SKM-1 (cell line): ENCODE results near the gene RNF152.

Experiments used
- DNase-seq: peaks from one replicate; lab custom pipeline; 2025; ENCODE audit not compliant: unreplicated experiment; lab: John Stamatoyannopoulos, UW

Gene RNF152

DNA sequence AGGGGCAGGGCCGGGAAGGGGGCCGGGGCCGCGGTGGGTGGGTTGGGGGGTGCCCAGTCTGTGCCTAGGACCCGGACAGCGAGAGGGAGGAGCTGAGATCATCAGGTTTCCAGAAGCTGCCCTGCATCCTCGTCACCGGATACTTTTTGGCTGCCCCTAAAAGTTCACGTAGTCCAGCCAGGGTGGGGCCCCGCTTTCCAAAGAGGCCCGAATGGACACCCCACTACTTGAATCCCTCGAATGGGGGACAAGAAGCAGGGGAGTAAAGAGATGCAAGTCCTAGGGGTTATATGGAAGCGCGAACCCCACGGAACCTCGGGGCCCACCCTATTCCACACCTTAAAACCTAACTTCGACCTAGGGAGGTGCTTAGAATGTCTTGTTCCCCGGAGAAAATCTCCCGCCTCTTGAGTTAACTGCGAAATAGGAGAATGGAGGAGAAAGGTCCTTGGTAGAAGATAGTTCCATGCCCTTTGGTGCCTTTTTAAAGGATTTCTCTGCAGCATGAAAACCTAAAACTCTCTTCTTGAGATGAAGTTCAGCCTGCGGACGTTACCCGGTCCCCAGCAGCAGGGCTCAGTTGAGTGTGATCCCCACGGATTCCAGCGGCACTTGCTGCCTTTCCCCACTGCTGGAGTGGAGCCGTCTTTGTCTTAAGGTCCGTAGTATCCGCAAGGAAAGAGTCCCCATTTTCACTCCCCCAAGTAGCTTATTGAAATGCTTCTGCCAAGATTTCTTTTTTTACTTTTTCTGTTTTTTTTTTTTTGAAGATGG is 2.1 kb upstream of the RNF152 start:
- no peak for DNase-seq

DNA sequence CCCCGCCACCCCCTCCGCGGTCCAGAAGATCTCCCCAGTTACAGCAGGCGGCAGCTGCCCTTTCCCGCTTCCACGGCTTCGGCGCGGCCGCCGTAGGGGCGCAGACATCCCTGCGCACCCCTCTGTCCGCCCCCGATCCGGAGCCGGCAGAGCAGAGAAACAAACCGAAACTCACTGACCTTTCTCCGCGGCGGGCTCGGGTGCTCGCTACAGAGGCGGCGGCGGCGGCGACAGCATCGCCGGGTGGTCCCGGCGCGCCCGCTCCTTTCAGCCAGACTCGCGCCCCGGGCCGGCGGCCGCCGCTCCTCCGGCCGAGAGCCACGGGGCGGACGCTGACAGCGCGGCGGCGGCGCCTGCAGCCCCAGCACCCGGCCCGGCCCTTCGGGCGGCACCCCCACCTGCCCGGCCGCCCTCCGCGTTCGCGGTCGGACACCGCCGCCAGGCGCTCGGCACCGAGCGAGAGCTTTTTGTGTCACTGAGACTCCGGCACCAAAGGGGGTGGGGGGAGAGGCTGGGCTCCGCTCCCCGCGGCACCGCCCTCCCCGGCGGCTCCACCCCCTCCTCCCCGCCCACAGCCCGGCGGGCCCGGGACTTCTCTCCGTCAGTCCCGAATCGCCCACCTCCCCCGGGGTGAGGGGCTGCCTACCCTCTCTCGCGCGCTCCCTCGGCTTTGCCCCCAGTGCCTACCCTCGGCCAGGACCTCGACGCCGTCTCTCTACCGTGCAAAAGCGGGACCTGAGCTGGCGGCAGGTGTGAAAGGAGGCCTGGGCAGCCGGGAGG is 1.4 kb upstream of the RNF152 start:
- DNase-seq = peak; percentile 31

DNA sequence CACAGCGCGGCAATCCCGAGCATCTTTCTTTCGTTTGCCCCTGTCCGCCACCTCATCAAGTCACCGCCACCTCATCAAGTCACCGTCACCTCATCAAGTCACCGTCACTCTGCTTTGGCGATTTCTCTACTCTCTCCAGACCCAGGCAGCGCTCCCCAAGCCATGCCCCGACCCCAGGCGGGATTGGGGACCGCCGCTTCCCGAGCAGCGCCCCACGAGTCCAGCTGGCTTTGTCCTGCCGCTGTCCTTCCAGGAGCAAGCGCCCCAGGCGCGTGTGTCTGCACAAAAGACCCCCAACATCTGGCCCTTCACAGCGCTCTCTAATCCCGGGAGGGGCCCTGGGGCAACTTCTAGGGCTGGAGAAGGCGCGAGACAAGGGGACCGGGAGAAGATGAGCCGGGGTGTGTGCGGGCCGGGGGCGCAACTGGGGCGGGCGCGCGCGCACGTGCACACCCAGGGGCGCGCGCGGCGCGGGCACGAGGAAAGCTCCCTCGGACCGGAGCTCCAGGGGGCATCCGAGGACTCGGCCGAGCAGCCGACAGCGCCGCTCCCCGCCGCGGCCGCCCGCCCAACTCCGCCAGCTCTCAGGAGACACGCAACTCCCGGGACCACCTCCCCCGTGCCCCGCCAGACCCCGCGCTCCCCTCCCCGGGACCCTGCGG is 633 bp upstream of the RNF152 start:
- no peak for DNase-seq

DNA sequence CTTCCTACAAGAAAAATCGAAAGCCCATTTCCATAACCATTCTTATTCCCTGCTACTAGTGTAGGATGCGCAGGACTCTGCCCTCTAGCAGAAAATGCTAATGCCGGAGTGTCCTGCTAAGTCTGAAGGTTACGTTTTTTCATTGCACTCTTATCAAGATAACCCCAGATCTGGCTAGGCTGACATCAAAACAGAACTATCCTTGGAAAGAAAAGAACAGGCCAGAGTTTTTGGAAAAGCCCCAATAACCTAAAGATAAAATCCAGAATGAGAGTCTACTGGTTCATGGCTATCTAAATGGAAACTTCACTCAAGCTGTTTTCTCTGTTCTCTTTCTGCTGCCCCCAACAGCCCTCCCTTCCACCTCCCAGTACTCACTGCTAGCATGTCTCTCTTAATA is 913 bp downstream of the RNF152 start:
- DNase-seq = no peak

DNA sequence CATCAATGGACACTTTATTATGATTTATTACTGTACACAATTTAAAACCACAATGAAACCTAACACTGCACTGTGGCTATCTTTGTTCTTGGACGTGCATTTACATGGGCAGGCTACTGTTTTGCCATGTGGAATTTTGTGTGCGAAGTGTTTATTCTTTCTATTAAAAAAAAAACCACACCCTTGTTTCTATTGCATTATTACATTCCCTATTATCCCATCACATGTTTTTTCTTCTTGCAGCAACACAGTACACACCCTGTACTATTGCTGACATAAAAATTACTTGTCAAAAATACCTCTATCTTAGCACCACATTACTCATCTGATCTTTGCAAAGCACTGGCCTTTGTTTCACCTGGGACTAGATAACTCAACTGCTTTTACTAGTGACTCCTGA is 1.5 kb downstream of the RNF152 start:
- no peak for DNase-seq

DNA sequence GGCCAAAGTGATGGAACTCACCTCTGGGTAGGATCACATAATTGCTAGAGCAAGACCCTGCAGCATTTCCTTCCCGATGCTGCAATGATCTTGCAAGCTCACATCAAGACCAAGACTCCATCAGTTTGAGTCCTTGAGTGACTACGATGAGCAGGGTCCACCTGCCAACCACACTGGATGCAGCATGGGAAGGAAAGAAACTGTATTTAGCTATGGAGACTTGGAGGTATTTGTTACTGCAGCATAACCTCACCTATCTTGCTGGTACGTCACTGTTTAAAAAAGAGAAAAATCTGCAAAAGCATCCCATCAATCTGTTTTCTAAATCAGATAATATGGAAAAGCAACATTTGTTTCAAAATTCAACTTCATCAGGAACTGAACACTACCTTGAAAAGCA is 2.5 kb downstream of the RNF152 start:
- no peak for DNase-seq

DNA sequence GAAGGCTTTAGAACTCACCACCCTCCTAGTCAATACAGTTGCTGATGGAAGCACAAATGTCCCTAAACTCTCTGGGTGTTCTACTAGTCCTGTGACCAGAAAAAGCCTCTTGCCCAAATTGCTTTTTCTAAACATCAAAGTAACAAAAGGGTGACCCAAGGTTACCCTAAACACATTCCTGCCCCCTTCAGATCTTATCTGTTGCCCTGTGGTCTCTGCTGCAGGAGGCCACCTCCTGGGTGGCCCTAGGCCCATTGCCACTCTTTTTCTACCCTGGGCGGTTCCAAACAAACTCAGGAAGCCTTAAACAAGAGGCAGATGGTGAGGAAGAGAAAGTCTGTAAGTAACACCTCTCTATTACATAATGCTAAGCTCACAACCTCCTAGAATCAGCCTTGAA is 3.3 kb downstream of the RNF152 start:
- no peak for DNase-seq

DNA sequence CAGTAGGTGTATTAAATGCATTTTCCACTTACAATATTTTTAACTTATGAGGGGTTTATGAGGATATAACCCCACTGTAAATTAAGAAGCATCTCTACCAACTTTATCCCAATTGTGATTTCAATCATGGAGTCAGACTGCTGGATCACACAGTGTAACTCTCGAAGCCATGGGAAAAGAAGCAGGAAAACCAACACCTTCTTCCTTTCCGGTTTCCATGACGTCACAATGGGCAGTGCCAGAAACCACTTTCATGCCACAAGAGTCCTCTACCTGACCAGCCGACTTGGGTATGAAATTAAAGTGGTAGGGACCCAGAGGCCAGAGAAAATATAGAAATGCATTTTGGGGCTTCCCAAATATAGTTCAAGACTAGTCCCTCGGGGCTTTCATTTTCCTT is 4.2 kb downstream of the RNF152 start:
- no peak for DNase-seq

DNA sequence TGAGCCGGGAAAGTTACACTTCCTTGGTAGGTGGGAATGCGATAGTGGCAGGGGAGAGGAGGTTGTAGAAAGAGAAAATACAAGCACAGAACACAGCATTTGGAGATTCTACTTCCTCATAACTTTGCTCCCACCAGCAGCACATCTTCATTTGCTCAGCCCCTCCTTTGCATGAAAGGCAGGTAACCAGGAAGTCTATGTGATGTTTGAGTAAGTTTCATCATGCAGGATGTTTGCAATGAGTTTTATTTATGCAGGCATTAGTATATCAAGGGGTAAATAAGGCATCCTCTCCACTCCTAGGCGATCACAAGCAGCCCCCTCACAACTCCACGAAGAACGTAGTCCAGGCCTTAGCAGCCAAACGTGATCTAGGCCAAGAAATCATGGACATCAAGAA is 5.0 kb downstream of the RNF152 start:
- DNase-seq = no peak

DNA sequence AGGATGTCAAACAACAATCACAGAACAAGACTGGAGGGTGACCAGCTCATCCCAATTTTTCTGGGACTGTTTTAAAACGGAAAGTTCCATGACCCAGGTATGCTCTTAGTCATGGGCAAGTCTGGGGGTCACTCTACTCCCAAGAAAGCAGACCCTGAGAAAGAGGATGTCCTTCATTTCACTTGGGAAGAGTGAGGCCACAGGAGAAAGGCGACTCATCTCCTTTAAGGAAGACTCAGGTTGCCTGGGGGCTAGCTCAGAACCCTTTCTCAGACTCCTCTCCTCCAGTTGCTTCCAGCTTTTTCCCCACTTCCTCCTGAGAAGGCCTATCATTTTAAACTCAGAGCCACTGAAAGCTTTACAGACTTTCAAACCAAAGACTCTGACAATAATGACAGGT is 9.3 kb downstream of the RNF152 start:
- DNase-seq = no peak

DNA sequence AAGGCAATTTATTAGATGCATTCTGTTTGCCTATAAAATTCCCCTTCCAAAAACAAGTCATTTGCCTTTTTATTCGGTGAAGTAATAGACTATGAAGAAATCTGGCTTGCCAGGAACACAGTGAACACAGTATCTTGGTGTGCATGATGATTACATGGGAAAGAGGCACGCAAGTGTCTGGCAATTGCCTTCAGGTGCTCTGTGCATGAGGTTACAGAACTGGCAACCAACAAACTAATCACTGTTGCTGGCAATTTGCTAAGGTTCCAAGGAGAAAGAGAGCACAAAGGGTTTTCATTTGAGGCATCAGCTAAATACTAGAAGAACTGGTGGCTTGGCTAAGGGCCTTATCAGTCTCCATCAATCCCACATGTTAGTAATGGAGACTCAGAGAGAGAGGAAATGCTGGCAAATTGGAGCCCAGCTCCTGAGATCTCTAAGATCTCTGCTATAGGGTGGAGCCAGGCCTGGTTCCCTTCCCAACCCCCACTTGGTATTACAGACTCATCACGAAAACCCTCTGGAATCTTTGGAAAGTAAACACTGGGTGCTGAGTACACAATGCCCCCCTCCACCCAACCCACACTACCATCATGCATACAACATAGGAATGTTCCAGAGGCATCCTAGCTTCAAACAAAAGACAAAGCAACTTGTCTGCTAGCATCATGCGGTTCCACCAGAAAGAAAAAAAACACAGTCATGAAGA is 10.4 kb downstream of the RNF152 start:
- DNase-seq = no peak

DNA sequence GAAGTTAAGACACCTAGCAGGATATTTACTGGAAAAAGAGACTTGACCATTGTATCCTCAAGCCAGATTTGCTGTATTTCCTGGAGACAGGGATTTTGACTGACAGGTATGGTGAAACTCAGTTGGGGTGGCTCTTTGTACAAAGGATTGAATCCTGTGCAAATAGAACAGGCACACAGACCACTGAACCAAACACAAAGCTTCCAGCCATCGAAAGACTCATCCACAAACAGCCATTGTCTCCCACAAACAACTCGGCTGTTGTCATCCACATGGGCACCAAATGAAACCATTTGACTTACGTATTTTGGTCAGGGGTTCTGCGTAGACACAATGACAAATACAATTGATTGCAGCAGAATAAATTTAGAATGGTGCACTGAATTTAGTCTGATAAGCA is 15.9 kb downstream of the RNF152 start:
- DNase-seq = no peak

DNA sequence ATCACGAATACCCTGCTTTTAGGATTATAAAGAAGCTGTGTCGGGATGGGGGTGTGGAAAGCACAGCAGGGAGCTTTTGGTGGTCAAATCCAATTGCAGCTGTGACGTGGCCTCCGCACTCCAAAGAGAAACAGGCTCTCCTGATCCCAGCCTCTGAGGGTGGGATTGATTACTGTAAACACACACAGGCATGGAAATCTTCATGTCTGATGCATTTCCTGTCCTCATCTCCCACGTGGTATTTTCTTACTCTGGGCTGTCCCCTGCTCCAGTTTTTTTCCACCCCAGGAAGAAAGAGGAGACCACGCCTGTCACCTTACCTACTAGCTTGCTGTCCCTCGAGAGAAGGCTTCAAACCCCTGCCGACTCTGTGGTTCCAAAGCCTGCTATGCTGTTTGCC is 22.7 kb downstream of the RNF152 start:
- DNase-seq = no peak

DNA sequence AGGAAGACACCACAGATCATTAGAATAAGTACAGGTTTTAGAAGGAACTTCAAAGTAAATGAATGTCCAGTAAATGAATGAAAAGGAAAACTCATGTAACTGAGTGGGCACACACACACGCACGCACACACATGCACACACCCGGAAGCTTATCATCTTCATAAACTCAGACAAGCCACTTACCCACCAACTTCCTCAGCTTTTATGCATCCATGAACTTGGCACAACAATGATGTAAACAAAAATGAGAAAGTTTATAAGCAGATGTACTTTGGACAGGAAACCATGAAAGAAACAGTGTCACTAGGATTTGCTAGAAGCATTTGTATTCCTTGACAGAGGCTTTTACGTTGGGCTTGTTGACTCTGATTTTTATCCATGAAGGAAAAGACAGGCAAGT is 23.2 kb downstream of the RNF152 start:
- no peak for DNase-seq

DNA sequence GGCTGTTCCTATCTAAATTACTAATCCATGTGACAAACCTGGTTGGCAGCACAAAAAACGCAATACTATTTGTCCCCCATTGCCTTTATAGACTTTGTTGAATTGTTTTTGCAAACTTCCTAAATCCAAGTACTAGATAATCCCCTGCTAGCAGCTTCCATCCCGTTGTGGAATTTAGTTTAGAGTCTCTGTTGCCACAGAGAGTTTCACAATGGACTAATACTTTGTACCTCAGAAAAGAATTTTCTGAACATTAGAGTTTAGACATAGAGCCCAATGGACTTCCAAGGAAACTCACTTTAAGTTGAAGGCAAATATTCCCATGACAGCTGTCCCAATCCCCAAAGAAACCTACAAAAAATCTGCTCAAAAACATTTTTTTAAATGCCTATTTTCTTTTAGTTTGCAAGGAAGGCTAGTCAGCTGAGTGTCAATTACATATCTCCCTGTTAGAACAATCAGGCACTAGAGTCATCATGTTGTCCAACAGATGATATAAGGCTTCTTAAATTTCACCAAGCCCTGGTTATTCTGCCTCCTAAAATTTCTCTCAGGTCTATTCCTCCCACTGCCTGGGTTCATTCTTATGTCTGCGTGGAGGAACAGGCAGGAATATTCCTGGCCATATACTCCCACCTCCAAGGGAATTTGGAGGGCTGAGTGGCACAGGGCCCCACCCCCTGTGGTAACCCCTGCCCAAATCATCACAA is 27.2 kb downstream of the RNF152 start:
- no peak for DNase-seq

DNA sequence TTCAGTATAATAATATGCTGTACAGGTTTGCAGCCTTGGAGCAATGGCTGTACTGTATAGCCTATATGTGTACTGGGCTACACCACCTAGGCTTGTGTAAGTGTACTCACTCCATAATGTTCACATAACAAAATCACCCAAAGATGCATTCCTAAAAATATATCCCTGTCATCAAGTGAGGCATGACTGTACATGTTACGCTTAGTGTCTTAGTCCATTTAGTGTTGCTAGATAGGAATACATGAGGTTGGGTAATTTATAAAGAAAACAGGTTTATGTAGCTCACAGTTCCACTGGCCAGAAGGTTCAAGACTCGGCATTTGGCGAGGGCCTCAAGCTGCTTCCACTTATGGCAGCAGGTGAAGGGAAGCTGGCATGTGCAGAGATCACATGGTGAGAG is 31.4 kb downstream of the RNF152 start:
- no peak for DNase-seq

DNA sequence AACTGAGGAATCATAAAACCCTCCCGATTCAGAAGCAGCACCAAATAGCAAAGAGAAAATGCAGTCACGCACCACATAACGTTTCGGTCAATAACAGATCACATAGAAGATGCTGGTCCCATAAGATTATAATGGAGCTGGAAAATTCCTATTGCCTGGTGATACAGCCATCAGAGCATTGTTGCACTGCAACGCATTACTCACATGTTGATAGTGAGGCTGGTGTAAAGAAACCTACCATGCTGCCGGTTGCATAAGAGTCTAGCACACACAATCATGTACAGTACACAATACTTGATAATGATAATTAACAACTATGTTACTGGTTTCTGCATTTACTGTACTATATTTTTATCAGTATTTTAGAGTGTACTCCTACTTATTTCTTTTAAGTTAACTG is 32.5 kb downstream of the RNF152 start:
- no peak for DNase-seq

DNA sequence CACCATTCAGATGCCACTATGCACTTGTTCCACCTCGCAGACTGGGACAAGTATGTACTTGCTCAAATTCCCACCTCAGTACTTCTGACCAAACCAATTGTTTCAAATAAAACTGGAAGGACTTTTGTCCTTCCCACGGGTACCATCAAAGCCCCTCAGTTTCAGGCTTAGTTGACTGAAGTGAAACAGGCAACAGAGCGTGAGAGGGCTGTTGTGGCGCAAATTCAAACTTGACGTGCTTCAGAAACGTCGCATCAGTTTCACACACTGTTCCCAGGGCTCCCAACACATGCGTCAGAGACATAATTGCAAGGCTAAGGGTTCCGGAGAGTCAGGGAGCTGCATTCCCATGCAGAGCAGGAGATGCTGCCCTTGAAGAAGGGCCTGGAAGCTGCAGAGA is 33.7 kb downstream of the RNF152 start:
- no peak for DNase-seq

DNA sequence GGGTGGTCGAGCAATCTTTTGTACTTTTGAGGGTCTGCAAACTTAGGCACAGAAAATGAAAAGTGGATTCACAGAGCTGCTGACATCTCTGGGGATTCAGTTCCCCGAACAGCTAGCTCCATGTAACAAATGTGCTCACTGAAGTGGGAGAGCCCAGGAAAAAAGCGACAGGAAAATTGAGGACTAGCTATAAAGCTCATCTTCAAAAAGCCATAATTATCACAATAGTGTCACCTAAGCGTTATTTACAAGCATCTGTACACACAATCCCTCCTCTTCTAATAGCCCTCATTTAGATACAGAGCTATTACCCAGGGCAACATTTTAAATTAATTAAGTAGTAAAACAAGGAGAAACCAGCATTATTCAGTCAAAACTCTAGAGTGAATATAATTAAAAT is 36.1 kb downstream of the RNF152 start:
- DNase-seq = no peak

DNA sequence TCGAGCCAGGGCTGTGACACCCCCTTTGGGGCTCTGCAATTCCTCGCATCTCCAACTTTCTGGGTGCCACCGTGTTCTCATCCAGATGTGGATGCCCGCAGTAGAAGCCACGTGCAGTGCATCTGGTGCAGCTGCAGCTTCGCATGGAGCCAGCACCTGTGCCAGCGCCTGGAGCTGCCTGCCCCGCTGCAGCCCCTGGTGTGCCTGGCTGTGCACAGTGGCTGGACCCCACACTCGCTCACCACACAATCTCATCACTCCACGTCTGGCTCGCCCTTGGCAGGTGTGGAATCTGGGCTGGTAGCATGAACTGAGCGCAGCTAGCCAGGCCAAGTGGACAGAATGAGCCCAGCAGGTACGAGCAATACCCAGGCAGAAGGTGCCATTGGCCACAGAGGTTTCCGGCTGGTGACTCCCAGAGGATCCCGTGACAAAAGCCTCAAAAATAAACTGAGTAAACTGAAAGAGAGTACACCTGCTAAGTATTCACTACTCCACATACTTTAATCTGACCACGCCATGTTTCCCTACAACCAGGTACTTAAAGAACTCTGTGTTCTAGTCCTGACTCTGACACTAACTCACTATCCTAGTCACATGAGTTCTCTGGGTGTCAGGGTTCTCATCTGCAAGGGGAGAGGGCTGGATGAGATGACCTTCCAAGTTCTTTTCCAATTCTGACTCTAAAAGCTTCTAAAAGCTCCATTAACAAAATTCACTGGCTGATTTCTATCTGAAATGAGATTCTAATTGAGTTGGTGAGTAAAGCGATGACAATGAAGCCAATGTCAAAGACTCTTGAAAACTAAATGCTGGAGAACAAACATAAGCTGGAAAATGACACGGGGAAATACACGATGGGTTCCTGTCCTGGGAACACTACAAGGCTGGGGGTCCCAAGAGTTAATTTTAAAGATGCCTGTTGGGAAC is 37.1 kb downstream of the RNF152 start:
- DNase-seq = no peak
